ENCODE measurements around the gene GPN1. TPM values are rescaled to one million over a fixed set of nuclear protein-coding genes. Genes with fewer than 3 reads are reported as not detected.

The GPN1 gene
- total RNA-seq, 3 donors from 2014 or later, result 24.2 to 30.3 (median 25.6) TPM

GRCh38 chr2:27583390-27583915 is 45.4 kb upstream of the GPN1 start:
- Histone ChIP-seq H3K4me1 (no peaks in the 10 kb centered on the region), H3K27ac (peak overlapping the region; percentile 74 to 78), H3K36me3 (no peaks in the 10 kb centered on the region), H3K27me3 (no peaks in the 10 kb centered on the region), H3K9me3 (peaks cover 8 to 11% of the 10 kb centered on the region in 2 donors), H3K4me3 (peak overlapping the region; percentile 65 to 73 (median 70))
- intact Hi-C loops (cut with DNase I; ENCODE audit: low total_unique reads), result no loop called here
- no peak for TF ChIP-seq POLR2A (IDR thresholded peaks at IDR 0.05)
- no peak for TF ChIP-seq CTCF (IDR thresholded peaks at IDR 0.05)
- TF ChIP-seq POLR2AphosphoS5 (IDR thresholded peaks at IDR 0.05), result no peak
- DNase-seq (ENCODE audit: low spot score in 2 of 2), result no peak

- intact Hi-C loops (cut with DNase I; ENCODE audit: low total_unique reads), result no loop called here
- H3K27me3 ChIP-seq, result no peaks in the 10 kb centered on the region
- DNase-seq (ENCODE audit: low spot score in 2 of 2), result no peak
- no peak overlapping the region for H3K27ac ChIP-seq
- H3K4me3 ChIP-seq, result no peak overlapping the region
- TF ChIP-seq POLR2AphosphoS5 (IDR thresholded peaks at IDR 0.05) (no peak), POLR2A (IDR thresholded peaks at IDR 0.05) (no peak), CTCF (IDR thresholded peaks at IDR 0.05) (no peak)
- H3K9me3 ChIP-seq, result peaks cover 0 to 13% of the 10 kb centered on the region in 2 donors
- H3K4me1 ChIP-seq, result no peaks in the 10 kb centered on the region
- H3K36me3 ChIP-seq, result no peaks in the 10 kb centered on the region
Observed at GRCh38 chr2:27584597-27584996, 44.3 kb upstream of the GPN1 start.

GRCh38 chr2:27587025-27587424 is 41.8 kb upstream of the GPN1 start:
- Histone ChIP-seq H3K4me1 (no peaks in the 10 kb centered on the region), H3K36me3 (no peaks in the 10 kb centered on the region), H3K4me3 (no peak overlapping the region), H3K27me3 (no peaks in the 10 kb centered on the region), H3K27ac (no peak overlapping the region), H3K9me3 (peaks cover 11 to 36% of the 10 kb centered on the region in 2 donors)
- TF ChIP-seq POLR2AphosphoS5 (IDR thresholded peaks at IDR 0.05) (no peak), POLR2A (IDR thresholded peaks at IDR 0.05) (no peak), CTCF (IDR thresholded peaks at IDR 0.05) (no peak)
- no peak for DNase-seq (ENCODE audit: low spot score in 2 of 2)
- intact Hi-C loops (cut with DNase I; ENCODE audit: low total_unique reads), result no loop called here

- no peak overlapping the region for H3K4me3 ChIP-seq
- intact Hi-C loops (cut with DNase I; ENCODE audit: low total_unique reads), result no loop called here
- no peaks in the 10 kb centered on the region for H3K36me3 ChIP-seq
- H3K4me1 ChIP-seq, result no peaks in the 10 kb centered on the region
- no peak for DNase-seq (ENCODE audit: low spot score in 2 of 2)
- no peaks in the 10 kb centered on the region for H3K27me3 ChIP-seq
- peaks cover 11 to 36% of the 10 kb centered on the region in 2 donors for H3K9me3 ChIP-seq
- no peak for TF ChIP-seq POLR2A (IDR thresholded peaks at IDR 0.05)
- no peak for TF ChIP-seq CTCF (IDR thresholded peaks at IDR 0.05)
- TF ChIP-seq POLR2AphosphoS5 (IDR thresholded peaks at IDR 0.05), result no peak
- no peak overlapping the region for H3K27ac ChIP-seq
Observed at GRCh38 chr2:27588308-27588707, 40.5 kb upstream of the GPN1 start.

- Histone ChIP-seq H3K9me3 (peaks cover 28 to 47% of the 10 kb centered on the region in 2 donors), H3K36me3 (no peaks in the 10 kb centered on the region), H3K4me3 (no peak overlapping the region), H3K27me3 (no peaks in the 10 kb centered on the region), H3K27ac (no peak overlapping the region), H3K4me1 (no peaks in the 10 kb centered on the region)
- TF ChIP-seq CTCF (IDR thresholded peaks at IDR 0.05) (no peak), POLR2AphosphoS5 (IDR thresholded peaks at IDR 0.05) (no peak), POLR2A (IDR thresholded peaks at IDR 0.05) (no peak)
- intact Hi-C loops (cut with DNase I; ENCODE audit: low total_unique reads), result no loop called here
- DNase-seq (ENCODE audit: low spot score in 2 of 2), result no peak
Observed at GRCh38 chr2:27591745-27592144, 37.1 kb upstream of the GPN1 start.
